Measurements from ENCODE around the gene CNNM3. TPM values are rescaled to one million over a fixed set of nuclear protein-coding genes. Genes with fewer than 3 reads are reported as not detected.
A peak's percentile ranks its signal among the peaks of the same experiment; 100 is the strongest.

CNNM3 gene
- total RNA-seq, 1 experiment from 2014 or later, result 25.1 TPM

DNA sequence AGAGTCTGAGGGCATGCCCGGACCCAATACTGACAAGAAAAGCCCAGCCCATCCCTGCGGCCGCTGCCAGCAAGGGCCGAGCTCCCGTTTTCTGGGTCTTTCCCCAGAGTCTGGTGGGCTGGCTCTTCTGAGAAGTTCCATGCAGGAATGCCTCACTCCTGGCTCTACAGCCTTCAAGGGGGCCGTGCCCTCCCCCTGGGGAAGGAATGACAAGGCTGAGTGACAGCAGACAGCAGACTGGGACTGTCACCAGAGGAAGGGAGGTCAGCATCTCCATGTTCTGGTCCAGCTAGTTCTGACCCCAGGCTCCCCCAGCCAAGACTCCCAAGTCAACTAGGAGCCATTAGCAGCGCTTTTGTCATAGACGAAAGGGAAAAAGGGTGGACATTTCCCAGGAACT is 66.8 kb downstream of the CNNM3 start:
- peaks cover 29% of the 10 kb centered on the region for H3K27me3 Mint-ChIP-seq (ENCODE audit: unreplicated experiment)
- BruUV-seq (replicated peaks), result no TSS peak
- no peaks in the 10 kb centered on the region for H3K9me3 Mint-ChIP-seq (ENCODE audit: low read depth, unreplicated experiment)
- no peaks in the 10 kb centered on the region for H3K36me3 Mint-ChIP-seq (ENCODE audit: insufficient read depth, unreplicated experiment)
- no peak overlapping the region for H3K4me3 Mint-ChIP-seq (ENCODE audit: low read depth, unreplicated experiment)
- H3K27ac Mint-ChIP-seq (ENCODE audit: unreplicated experiment), result no peak overlapping the region
- TF ChIP-seq, protein P1, sequence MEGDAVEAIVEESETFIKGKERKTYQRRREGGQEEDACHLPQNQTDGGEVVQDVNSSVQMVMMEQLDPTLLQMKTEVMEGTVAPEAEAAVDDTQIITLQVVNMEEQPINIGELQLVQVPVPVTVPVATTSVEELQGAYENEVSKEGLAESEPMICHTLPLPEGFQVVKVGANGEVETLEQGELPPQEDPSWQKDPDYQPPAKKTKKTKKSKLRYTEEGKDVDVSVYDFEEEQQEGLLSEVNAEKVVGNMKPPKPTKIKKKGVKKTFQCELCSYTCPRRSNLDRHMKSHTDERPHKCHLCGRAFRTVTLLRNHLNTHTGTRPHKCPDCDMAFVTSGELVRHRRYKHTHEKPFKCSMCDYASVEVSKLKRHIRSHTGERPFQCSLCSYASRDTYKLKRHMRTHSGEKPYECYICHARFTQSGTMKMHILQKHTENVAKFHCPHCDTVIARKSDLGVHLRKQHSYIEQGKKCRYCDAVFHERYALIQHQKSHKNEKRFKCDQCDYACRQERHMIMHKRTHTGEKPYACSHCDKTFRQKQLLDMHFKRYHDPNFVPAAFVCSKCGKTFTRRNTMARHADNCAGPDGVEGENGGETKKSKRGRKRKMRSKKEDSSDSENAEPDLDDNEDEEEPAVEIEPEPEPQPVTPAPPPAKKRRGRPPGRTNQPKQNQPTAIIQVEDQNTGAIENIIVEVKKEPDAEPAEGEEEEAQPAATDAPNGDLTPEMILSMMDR (IDR thresholded peaks at IDR 0.05; ENCODE audit: unreplicated experiment), result no peak
- peaks cover 29% of the 10 kb centered on the region for H3K4me1 Mint-ChIP-seq (ENCODE audit: low read depth, unreplicated experiment)
- no peak for DNase-seq
- intact Hi-C loops (cut with micrococcal nuclease; ENCODE audit: unreplicated experiment), result no loop called here
- CTCF ChIA-PET, result no interaction called here

DNA sequence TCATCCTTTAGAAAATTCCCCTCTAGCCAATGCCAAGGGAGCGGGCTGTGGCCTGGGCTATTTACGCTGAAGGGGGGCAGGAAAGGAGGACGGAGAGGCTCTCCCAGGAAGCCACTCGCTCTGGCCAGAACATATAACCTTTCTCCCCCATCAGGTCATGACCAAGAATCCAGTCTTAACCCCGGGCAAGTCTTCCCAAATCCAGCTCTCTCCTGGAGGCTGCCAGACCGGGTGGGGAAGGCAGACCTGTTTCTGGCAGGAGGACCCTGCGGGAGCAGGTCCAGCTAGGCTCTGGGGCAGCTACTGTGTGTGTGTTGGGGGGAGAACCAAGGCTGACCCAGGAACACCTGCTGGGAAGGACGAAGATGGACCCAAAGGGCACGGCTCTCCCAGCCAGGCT is 67.2 kb downstream of the CNNM3 start:
- no peak for DNase-seq
- no peaks in the 10 kb centered on the region for H3K9me3 Mint-ChIP-seq (ENCODE audit: low read depth, unreplicated experiment)
- intact Hi-C loops (cut with micrococcal nuclease; ENCODE audit: unreplicated experiment), result no loop called here
- no peak overlapping the region for H3K4me3 Mint-ChIP-seq (ENCODE audit: low read depth, unreplicated experiment)
- TF ChIP-seq, protein P1 (IDR thresholded peaks at IDR 0.05; ENCODE audit: unreplicated experiment), result no peak
- H3K36me3 Mint-ChIP-seq (ENCODE audit: insufficient read depth, unreplicated experiment), result no peaks in the 10 kb centered on the region
- H3K27ac Mint-ChIP-seq (ENCODE audit: unreplicated experiment), result no peak overlapping the region
- CTCF ChIA-PET, result no interaction called here
- peaks cover 33% of the 10 kb centered on the region for H3K4me1 Mint-ChIP-seq (ENCODE audit: low read depth, unreplicated experiment)
- no TSS peak for BruUV-seq (replicated peaks)
- peaks cover 25% of the 10 kb centered on the region for H3K27me3 Mint-ChIP-seq (ENCODE audit: unreplicated experiment)

Small RNAs within 50 kb of the gene (microRNA-seq; reads per million reads assigned to microRNA genes)
- 9.5 reads per million, percentile 31 among the genes with 10 or more reads in this experiment for gene MIR3127

Other genes with a start within 250 kb of the CNNM3 start
- 39.6 and 43.9 TPM in 2 replicates for gene KANSL3, start 178.0 kb upstream of the CNNM3 start, total RNA-seq (2022)
- not detected in 2 replicates for gene FER1L5, start 173.5 kb upstream of the CNNM3 start, total RNA-seq (2022)
- 32.6 and 33.2 TPM in 2 replicates for gene LMAN2L, start 76.2 kb upstream of the CNNM3 start, total RNA-seq (2022)
- 17.6 and 22.3 TPM in 2 replicates for gene CNNM4, start 55.4 kb upstream of the CNNM3 start, total RNA-seq (2022)
- gene ANKRD23, start 27.8 kb downstream of the CNNM3 start, total RNA-seq (2022), result 6.5 and 7.5 TPM in 2 replicates
- 12.2 and 14.1 TPM in 2 replicates for gene ANKRD39, start 41.7 kb downstream of the CNNM3 start, total RNA-seq (2022)
- gene SEMA4C, start 53.8 kb downstream of the CNNM3 start, total RNA-seq (2022), result 23.8 and 25.3 TPM in 2 replicates
- not detected in 2 replicates for gene FAM178B, start 170.3 kb downstream of the CNNM3 start, total RNA-seq (2022)

All from Calu3 (cell line).